HepG2 (cell line): ENCODE data around the gene ID3. TPM values are rescaled to one million over a fixed set of nuclear protein-coding genes. Genes with fewer than 3 reads are reported as not detected.

ENCODE experiments used
- ARID5B ChIP-seq: IDR thresholded peaks from 2 replicates; pipeline ENCODE4 v1.4.0; 2020; ENCODE audit warnings: mild to moderate bottlenecking, missing genetic modification reagents
- ATF6 ChIP-seq: sonication (generic); formaldehyde crosslinking; conservative IDR thresholded peaks from 2 replicates; pipeline ENCODE4 v1.4.0; 2020; ENCODE audit warnings: missing genetic modification reagents
- FOSL2 ChIP-seq: sonication (generic); formaldehyde crosslinking; IDR thresholded peaks from 2 replicates; pipeline ENCODE4 v1.4.0; 2020; ENCODE audit warnings: missing genetic modification reagents
- FOXA1 ChIP-seq, 2 experiments: fragments of 450-650 bp in 1 of 2; sonication (generic) in 1 of 2; formaldehyde crosslinking in 1 of 2; IDR thresholded peaks; 2 replicates each; pipeline versions ENCODE4 v1.4.0 to v1.6.1; 2016 to 2020; ENCODE audit warnings: missing genetic modification reagents in 1 of 2
- GATAD2A ChIP-seq: IDR thresholded peaks from 2 replicates; pipeline ENCODE4 v1.6.1; 2016
- KDM5B ChIP-seq: sonication (generic); formaldehyde crosslinking; IDR thresholded peaks from 2 replicates; pipeline ENCODE4 v1.4.0; 2020; ENCODE audit warnings: missing genetic modification reagents, mild to moderate bottlenecking, borderline replicate concordance
- NCOA2 ChIP-seq: sonication (generic); formaldehyde crosslinking; IDR thresholded peaks from 2 replicates; pipeline ENCODE4 v1.8.0; 2022; ENCODE audit warnings: inconsistent platforms
- RBAK ChIP-seq: sonication (generic); formaldehyde crosslinking; IDR thresholded peaks from 2 replicates; pipeline ENCODE4 v1.5.1; 2020; ENCODE audit warnings: mild to moderate bottlenecking, missing genetic modification reagents
- SALL1 ChIP-seq: sonication (generic); formaldehyde crosslinking; IDR thresholded peaks from 2 replicates; pipeline ENCODE4 v1.8.0; 2022; ENCODE audit warnings: mild to moderate bottlenecking, missing genetic modification reagents
- THAP8 ChIP-seq: sonication (generic); formaldehyde crosslinking; IDR thresholded peaks from 2 replicates; pipeline ENCODE4 v1.5.1; 2020; ENCODE audit warnings: missing genetic modification reagents, mild to moderate bottlenecking, borderline replicate concordance
- UBTF ChIP-seq: sonication (generic); formaldehyde crosslinking; IDR thresholded peaks from 2 replicates; pipeline ENCODE4 v1.4.0; 2020; ENCODE audit warnings: mild to moderate bottlenecking, missing genetic modification reagents
- ZBTB8A ChIP-seq: sonication (generic); formaldehyde crosslinking; IDR thresholded peaks from 2 replicates; pipeline ENCODE4 v1.4.0; 2020; ENCODE audit warnings: mild to moderate bottlenecking, low read depth, missing genetic modification reagents, borderline replicate concordance
- ZNF281 ChIP-seq: sonication (generic); formaldehyde crosslinking; IDR thresholded peaks from 2 replicates; pipeline ENCODE4 v1.4.0; 2020; ENCODE audit warnings: missing genetic modification reagents, borderline replicate concordance
- ZNF331 ChIP-seq: sonication (generic); formaldehyde crosslinking; IDR thresholded peaks from 2 replicates; pipeline ENCODE4 v1.4.0; 2020; ENCODE audit warnings: missing genetic modification reagents
- ZNF772 ChIP-seq: sonication (generic); formaldehyde crosslinking; IDR thresholded peaks from 2 replicates; pipeline ENCODE4 v1.5.0; 2020; ENCODE audit warnings: mild to moderate bottlenecking, missing genetic modification reagents
- ZNF788 ChIP-seq: sonication (generic); formaldehyde crosslinking; IDR thresholded peaks from 2 replicates; pipeline ENCODE4 v1.5.0; 2020; ENCODE audit warnings: mild to moderate bottlenecking, missing genetic modification reagents, borderline replicate concordance
- polyA plus RNA-seq, 8 experiments: library from polyadenylated mRNA; depleted of rRNA in 3 of 8; stranded (reverse) in 7 of 8; unstranded in 1 of 8; fragments of >200 nt; fragmentation: Illumina TruSeq in 4 of 8; extraction: Trizol in 4 of 8; gene quantifications; 2 replicates each; pipeline versions ENCODE4 v1.2.1 to v1.2.3, GENCODE V29; 2011 to 2016; ENCODE audit warnings: low read depth in 4 of 8, missing spikeins in 1 of 8, mixed read lengths in 1 of 8; ENCODE audit not compliant: insufficient read depth in 1 of 8
- total RNA-seq, 5 experiments: library from RNA; depleted of rRNA; stranded (reverse); fragments of >200 nt; fragmentation: Illumina TruSeq; extraction: Trizol; gene quantifications; 2 replicates each; pipeline ENCODE4 v1.2.3, GENCODE V29; 2016; ENCODE audit warnings: low read depth in 1 of 5

ID3 gene
- total and polyA plus RNA-seq, 2 of the 13 experiments (the other 11 are each of a cell fraction or from before 2014, with no cell fraction given): 64.8 to 115 TPM

GRCh38 chr1:23591460-23592208 lies 32.3 kb upstream of the ID3 start (continued):
- TF ChIP-seq NCOA2 (no peak; the same call in none of the 2 replicates), UBTF (CRISPR knock-in tag) (peak; percentile 51), ARID5B (peak; percentile 40; the same call in 1 of the 2 replicates), ZNF281 (CRISPR knock-in tag) (peak; percentile 80; the same call in 1 of the 2 replicates), ZNF788 (CRISPR knock-in tag) (peak; percentile 24; the same call in 1 of the 2 replicates), THAP8 (CRISPR knock-in tag) (no peak), SALL1 (CRISPR knock-in tag) (peak; percentile 42; the same call in 1 of the 2 replicates), ZNF772 (0 out of 2 replicates have a peak, but pooled peaks have one; percentile 29), RBAK (peak; percentile 39; the same call in 1 of the 2 replicates), FOXA1 (IDR thresholded peaks at IDR 0.05) (no peak), FOXA1 (CRISPR knock-in tag; IDR thresholded peaks at IDR 0.05) (peak; percentile 71), FOSL2 (CRISPR knock-in tag) (peak; percentile 85), ZNF331 (CRISPR knock-in tag) (0 out of 2 replicates have a peak, but pooled peaks have one; percentile 13), ZBTB8A (CRISPR knock-in tag) (no peak), GATAD2A (CRISPR knock-in tag) (peak; percentile 42), ATF6 (CRISPR knock-in tag) (no peak), KDM5B (peak; percentile 53; the same call in 1 of the 2 replicates)
